NCI-H748 (cell line): Measurements from ENCODE around the gene ARHGAP24.
"Not testable (repeated sequence)": the region's sequence is repeated elsewhere in the genome, so short reads cannot be mapped to it uniquely, and the experiment has no call there.

Experiments
- DNase-seq: peaks from one replicate; lab custom pipeline; 2025; ENCODE audit not compliant: unreplicated experiment; lab: John Stamatoyannopoulos, UW

The ARHGAP24 gene

DNA sequence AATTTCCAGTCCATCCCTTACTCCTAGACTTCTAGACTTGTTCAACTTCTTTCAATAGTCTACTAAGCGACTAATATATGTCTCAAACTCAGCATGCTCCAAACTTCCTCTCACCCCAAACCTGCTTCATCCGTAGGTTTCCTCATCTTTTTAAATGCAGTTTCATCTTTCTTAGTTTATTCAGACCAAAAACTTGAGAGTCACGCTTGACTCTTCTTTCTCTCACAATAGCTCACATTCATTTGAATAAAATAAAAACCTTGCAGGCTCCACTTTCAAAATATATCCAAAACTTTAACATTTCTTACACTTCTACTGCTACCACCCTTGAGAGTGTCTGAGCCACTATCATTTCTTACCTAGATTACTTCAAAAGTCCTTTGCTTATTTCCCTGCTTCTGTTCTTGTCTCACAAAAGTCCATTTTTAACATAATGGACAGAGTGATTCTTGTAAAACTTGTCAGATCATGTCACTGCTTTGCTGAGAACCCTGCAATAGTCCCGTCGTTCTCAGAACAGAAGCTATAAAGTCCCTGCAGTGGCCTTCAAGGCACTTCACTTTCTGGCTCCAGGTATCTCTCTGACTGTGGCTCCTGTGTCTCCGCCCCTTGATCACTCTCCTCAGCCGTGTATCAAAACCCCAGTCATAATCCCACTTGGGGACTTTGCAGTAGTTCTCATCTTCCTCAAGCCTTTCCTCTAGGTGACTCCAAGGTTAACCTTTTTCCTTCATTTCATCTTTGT lies 167.6 kb downstream of the ARHGAP24 start:
- no peak for DNase-seq

DNA sequence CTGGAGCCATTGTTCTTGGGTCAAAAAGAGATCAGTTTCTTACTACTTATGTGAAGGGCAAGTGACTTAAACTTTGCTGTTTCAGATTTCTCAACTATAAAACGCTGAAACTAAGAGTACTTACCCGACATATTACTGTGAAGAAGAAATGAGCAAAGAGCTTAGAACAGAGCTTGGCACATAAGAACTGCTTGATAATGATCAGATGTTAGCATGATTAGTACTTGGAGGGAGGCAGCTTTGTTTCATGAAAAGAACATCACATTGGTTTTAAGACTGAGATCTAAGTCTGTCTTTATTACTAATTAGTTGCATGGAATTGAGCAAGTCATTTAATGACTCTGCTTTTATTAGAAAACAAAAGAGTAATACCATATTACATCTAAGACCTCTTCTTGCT lies 169.1 kb downstream of the ARHGAP24 start:
- DNase-seq: no peak

DNA sequence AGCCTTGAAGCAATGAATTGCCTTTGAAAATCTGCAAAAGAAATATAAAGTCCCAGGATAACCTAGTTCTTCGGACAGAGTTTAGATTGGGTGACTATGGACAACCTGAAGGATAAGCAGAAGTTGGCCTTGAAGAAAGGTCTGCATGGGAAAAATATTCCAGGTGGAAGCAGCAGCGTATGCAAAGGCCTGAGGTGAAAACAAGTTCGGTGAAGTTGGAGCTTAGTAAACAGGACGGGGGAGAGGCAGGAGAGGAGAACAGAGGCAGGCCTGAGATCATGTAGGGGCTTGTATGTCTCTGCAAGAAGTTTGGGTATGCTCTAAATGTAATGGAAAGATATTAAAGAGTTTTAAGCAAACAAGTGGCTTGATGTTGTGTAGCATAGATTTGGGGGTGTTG lies 176.0 kb downstream of the ARHGAP24 start:
- DNase-seq: no peak

DNA sequence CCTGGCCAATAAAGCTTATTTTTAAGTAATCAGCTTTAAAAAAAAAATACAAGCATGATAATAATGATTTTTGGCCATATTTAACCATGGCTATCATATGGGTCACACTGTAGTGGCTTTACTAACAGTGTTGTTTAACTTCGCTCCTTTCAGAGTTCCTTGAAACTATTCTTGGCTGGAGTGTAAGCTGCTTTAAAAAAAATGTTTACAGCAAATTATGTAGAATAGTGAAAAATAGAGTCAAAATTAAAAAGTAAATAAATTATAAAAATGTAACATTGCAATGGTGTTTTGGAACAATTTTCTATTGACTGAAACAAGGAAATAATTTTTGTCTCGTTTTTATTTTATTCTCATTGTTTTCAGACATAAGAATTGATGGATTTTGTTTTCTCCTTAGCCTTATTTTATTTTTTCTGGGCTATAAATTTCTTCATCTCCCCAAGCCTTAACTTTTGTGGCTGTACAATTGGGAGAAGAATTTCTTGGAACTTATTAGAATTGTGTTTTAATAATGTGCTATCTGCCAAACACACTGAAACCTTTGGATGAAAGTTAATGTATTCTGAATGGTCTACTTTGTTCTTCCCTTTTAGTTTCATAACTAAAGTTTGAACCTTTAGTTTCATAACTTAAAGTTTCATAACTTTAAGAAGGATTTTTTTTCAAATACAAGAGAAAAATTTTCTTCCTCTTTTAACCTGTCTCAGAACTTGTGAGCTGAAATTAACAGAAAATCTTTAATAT lies 182.0 kb downstream of the ARHGAP24 start:
- no peak for DNase-seq

DNA sequence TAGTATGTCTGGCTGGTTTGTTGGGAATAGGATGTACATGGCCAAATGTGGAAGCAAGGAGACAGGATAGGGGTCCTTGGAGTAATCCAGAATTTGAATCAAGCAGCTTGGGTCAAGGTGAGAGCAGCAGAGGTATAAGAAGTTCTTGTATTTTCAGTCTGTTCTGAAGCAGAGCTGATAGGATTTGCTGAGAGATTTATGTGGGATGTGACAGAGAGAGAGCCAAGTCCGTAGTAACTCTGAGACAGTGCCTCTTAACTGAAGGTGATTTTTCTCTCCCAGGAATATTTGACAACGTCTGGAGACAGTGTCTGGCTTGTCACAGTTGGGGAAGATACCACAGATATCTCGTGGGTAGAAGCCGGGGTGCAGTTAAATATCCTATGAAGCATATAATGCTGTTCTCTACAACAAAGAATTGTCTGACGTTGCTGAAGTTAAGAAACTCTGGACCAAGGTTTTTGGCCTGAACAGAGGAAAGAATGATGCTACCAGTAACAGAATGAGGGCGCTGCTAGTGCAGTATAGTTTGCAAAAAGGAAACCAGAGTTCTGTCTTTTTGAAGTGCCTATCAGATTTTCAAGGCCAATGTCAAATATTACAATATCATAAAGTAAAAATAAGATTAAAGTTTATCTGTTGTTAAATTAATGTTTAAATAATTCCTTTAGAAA lies 184.0 kb downstream of the ARHGAP24 start:
- DNase-seq: no peak

DNA sequence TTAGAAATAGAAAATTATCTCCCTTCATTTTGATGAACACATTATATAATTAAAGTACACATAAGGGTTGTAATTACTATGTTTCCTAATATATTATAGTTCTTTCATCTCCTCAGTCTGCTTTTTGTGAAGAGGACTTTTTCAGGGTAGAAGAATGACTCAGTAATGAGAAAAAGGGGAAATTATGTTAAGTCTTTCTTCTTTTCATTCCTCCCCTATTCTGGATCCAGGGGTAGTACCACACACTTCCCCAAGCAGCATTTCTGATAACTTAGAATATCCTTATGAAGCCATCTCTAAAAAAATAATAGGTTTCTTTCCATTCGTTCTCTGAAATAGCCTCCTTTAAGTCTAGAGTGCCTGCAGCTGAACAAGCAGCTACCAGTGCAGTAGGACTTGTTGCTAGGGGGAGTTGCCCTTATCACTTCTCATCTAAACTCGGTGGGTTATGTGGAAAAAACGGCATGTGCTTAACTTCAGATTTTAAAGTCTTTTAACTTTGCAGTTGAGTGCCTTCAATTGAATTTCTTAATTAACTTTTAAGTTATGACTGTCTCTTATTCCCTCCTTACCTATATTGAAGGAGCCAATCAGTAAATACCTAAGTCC lies 184.8 kb downstream of the ARHGAP24 start:
- DNase-seq: no peak

DNA sequence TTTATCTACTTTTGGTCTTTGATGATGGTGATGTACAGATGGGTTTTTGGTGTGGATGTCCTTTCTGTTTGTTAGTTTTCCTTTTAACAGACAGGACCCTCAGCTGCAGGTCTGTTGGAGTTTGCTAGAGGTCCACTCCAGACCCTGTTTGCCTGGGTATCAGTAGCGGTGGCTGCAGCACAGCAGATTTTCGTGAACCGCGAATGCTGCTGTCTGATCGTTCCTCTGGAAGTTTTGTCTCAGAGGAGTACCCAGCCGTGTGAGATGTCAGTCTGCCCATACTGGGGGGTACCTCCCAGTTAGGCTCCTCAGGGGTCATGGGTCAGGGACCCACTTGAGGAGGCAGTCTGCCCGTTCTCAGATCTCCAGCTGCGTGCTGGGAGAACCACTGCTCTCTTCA lies 191.7 kb downstream of the ARHGAP24 start:
- not testable (repeated sequence) for DNase-seq

DNA sequence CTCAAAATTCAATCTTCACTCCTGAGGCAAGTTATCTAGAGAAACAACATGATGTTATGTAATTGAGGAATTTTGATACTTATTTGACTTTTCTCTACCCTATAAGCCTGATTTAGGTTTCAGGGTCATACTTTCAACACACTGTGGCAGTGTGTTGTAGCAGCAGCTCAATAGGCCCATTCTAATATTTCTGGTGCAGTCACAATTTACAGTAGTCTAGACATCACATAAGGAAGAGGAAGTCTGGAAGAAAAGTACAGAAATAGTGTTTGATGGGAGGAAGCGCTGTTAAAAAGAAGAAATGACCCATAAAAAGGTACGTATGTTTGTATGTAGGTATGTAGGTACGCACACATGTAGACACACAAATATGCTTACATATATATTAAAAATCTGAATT lies 194.3 kb downstream of the ARHGAP24 start:
- no peak for DNase-seq

DNA sequence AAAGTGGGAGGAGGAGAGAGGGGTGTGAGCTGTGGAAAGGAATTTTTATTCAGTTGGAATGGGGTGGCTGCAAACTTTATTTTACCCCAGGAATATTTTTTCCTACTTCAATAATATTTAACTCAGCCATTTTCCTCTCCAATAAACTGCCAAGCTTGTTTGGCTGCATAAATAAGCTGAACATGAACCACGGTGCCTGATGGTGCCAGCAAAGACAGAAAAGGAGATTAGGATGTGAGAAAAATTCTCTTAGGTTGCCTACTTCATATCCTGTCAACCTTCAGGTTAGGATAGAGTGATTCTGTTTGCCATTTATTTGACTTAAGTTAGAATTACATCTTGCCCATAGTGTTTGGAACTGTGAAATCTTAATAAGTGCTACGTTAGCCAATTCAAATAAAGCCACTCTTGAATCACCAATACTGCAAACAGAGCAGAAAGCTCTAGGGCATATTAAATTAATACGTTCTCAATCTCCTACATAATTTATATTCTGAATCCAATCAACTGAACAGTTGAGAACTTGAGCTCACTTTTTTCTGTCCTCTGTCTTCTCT lies 195.1 kb downstream of the ARHGAP24 start:
- no peak for DNase-seq

DNA sequence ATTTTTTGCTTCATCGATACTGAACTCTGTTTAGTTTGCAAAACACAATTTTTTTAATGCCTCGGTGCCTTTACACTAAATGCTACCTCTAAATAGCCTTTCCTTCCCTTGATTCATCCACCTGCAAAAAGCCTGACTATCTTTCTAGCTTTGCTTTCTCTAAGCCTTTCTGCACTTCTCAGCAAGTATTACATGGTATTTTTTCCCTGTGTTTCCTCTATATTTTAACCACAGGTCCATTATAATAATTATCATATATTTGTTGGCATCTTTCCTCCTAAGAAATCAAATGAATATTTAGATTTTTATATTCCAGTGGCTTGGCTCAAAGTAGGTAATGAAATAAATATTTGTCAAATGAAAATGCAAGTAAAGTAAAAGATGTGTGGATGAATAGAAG lies 196.2 kb downstream of the ARHGAP24 start:
- no peak for DNase-seq

DNA sequence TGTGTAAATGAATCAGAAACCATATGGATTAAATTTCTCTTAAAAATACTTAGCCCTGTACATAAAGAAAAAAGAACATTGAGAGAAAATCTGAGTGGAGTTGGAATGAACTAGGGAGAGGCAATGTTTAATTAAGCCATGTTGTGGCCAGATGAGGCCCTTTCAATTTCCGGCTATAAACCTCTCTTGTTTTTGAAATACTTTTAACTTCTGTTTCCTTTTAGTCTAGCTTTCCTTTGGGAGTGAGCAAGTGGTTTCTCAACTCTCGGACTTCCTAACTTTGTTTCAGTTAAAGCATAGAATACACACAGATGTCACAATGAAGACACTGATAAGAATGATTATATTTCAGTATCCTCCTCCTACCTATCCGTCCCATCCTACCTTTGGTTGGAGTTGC lies 197.2 kb downstream of the ARHGAP24 start:
- no peak for DNase-seq

DNA sequence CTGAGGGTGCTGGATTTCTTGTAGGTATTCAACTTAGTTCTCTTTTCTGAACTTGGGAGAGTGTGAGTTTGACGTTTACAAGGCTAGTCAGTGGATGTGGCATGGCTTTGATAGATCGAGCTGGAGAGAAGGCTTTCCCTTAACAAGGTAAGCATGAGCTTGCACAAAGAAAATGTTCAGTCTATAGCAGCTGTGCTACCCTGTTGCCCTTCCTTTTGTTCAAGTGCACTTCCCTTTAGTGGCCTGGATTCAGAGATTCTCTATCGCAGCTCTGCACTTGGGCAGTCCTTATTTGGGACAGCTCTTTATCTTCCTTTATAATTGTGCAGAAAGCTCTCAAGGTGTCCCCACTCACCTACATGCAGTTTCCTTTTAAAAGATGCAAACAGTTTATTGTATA lies 198.0 kb downstream of the ARHGAP24 start:
- DNase-seq: no peak

DNA sequence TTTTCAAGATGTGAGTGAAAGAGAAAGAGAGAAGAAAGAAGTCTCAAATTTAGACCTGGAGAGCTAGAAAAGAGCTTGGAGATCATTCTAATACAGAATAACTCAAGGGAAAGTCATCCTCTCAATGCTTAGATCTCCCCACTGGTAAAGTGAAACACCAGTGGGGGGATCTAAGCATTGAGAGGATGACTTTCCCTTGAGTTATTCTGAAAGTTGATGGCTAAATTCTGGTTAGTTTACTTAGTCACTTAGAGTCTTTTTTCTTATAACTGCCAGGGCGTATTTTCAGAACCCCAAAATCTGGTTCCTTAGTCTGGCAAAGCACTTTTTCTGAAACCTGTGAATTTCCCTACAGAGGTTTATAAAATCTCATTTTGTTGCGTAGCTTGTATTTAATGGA lies 198.6 kb downstream of the ARHGAP24 start:
- DNase-seq: no peak

DNA sequence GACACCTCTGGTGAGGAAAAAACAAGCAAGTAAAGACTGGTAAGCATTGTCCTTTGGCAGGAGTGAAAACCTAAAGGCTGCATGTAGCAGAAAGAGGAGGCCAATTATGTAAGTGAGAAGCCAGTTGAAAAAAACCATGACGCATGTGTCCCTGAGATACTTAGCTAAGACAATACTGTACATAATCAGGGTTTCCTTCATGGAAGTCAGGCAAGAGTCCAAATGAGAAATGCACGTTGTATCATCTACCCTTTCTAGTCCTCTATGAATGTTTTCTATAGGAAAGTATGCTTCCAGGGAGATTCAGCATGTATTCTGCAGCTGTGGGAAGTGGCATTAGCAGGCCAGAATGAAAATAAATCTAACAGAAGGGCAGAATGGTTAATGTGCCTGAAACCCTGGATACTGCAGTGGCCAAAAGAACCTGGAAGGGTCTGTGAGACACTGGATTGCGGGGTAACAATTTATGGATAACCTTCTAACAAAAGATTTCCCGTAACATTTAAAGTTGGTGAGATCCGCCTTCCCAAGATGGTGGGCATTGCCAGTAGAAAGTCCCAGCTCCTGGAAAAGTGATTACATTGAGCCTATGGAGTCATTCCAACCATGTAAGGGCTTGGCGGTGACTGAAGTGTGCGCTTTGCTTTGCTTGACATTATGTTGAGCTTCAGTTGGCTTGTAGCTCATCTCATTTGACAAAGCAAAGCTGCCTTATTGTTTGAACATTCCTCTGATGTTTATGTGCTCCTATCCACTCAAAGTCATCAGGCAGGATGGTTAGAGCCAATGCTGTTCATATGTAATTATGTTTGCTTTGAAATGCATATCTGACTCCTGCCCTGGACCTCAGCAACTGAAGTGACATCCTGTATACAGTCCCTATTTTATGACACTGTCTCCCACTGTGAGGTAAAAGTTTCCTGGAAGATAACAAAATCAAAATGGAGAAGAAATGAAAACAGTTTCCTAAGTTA lies 200.4 kb downstream of the ARHGAP24 start:
- DNase-seq: peak; percentile 65

DNA sequence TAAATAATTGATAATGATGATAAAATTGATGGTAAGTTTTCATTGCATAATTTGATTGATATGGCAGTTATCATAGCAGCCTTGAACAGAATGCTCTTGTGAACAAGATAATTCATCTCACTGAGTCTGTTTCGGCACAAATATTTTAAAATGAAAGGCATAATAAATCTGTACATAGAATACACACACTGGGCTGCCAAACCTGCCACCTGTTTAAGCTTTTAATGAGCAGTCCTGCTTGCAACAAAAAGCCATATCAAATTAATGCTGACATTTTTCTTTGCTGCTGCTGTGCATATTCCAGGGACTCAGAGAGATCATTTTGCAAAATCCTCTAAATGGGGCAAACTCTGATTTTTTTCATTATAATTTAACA lies 201.1 kb downstream of the ARHGAP24 start:
- DNase-seq: peak; percentile 2

DNA sequence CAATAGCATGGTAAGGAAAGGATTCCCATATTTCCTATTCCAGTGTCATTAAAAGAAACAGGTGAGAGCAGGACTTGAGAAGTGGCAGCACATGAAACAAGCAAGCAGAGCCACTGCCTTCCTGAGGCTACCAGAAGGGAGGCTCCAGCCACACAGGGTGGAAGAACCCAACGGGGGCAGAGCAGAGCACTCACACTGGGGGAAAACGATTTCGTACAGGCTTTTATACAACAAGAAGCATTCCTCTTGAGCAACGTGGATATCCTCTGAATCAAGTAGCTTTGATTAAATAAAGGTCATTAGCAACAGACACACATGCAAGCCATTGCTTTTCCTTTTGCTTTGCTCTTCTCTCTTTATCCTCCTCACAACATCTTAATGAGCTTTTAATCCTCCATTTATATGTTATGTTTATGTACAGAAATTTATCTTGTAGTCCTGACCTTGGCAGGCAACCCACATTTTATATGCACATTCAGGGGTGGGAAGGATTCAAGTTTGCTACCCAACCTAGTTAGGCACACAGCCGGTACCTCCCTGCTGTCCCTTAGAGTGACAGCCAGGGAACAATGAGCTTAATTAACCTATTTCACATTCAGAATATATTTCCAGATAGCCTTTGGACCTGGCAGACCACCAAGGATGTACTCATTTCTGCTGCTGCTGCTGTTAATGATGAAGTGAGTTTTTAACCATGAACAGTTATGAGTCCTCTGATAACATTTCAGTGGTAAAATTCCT lies 202.1 kb downstream of the ARHGAP24 start:
- peak; percentile 59 for DNase-seq

DNA sequence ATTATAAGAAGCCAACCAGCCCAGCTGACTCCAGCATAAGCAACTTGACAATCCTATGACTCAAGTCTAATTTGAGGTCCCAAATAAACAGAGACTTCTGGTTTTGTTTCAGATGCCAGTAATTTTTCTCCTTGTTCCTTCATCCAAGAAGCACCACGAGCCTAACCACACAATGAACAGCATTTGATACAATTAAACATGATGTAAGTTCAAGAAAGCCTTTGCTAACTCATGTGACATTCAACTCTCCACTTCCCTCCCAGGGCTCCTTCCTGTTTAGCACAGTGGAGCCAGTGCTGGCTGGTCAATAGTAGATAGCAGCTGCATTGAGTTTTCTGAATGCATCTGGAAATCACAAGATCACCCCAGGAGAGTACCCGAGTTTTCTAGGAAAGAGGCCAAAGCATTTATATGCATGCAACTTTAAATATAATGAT lies 206.3 kb downstream of the ARHGAP24 start:
- no peak for DNase-seq

DNA sequence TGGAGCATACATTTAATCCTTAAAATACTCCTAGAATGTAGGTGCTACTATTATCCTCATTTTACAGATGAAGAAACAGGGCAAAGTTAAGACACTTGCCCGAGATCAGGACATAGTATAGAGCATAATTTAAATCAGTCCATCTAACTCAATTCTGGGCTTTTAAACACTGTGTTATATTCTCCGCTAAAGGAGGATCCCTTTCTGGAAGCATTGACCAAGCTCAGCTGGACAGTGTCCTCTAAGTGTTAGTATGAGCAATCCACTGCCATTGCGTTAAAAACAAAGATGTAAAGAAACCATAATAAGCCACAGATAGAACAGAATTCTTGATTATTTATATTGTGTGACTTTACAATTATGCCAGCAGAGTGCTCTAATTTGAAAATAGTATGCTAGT lies 207.0 kb downstream of the ARHGAP24 start:
- no peak for DNase-seq

DNA sequence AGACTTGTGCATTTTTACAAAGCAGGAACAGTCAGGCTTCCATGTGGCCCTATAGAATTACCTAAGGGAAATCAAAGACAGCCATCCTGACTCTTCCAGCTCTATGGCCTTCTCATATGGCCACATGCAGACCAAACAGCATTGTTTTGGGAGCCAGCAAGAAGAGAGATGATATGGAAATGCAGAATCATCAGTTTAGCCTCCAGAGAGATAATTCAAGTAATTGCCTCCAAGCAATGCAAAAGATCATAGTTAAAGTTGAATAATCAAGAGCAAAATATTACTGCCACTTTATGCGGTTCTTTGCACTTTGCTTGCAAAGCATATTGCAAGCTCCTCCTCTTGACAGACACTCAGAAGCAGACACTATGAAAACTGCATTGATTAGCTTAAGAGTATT lies 207.4 kb downstream of the ARHGAP24 start:
- no peak for DNase-seq

DNA sequence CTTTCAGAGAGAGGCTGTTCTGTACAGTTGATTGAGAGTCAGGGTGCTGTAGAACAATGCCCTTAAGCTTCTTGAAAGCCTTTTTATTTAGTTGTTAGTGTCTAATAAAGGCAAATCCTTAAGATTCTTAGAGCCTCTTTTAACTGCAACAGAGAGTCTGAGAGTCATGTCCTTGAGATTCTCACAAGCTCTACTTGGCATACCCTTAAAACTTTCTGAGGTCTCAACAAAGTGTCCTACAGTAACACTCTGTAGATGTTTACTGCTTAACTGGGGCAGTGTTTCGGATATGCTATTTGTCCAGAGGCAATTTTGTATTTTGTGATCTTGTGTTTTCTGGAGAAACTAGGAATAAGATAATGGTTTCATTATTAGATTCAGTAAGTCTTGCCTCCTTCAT lies 209.7 kb downstream of the ARHGAP24 start:
- DNase-seq: no peak
